Karpas-422 (cell line): ENCODE data around the gene SBNO1. TPM values are rescaled to one million over a fixed set of nuclear protein-coding genes. Genes with fewer than 3 reads are reported as not detected.
"Not testable (repeated sequence)": the region's sequence is repeated elsewhere in the genome, so short reads cannot be mapped to it uniquely, and the experiment has no call there.

Source experiments
- DNase-seq: peaks from one replicate; pipeline ENCODE4 v3.0.0-alpha.2; 2015
- H2AFZ ChIP-seq: fragments of 200-600 bp; sonication (generic); 2 replicates; pipeline ENCODE4 v1.6.1; 2014; ENCODE audit warnings: antibody characterized with exemption, low read length, mixed read lengths
- H3K27ac ChIP-seq: fragments of 200-600 bp; sonication (generic); 2 replicates; pipeline ENCODE4 v1.5.1; 2014; ENCODE audit warnings: mild to moderate bottlenecking, low read length, moderate library complexity
- H3K27me3 ChIP-seq: fragments of 200-600 bp; sonication (generic); 2 replicates; pipeline ENCODE4 v1.6.1; 2014; ENCODE audit warnings: low read length, mixed read lengths
- H3K36me3 ChIP-seq: fragments of 200-600 bp; sonication (generic); 2 replicates; pipeline ENCODE4 v1.6.1; 2014; ENCODE audit warnings: low read length, mixed read lengths; ENCODE audit not compliant: insufficient read depth
- H3K4me1 ChIP-seq: fragments of 200-600 bp; sonication (generic); 2 replicates; pipeline ENCODE4 v1.6.1; 2014; ENCODE audit warnings: mild to moderate bottlenecking, low read length, mixed read lengths
- H3K4me2 ChIP-seq: fragments of 200-600 bp; sonication (generic); 2 replicates; pipeline ENCODE4 v1.6.1; 2014; ENCODE audit warnings: low read length, low read depth, mild to moderate bottlenecking; ENCODE audit not compliant: poor library complexity, severe bottlenecking
- H3K4me3 ChIP-seq: fragments of 200-600 bp; sonication (generic); 2 replicates; pipeline ENCODE4 v1.5.1; 2014; ENCODE audit warnings: mild to moderate bottlenecking, antibody characterized with exemption, low read length, mixed read lengths
- H3K79me2 ChIP-seq: fragments of 200-600 bp; sonication (generic); 2 replicates; pipeline ENCODE4 v1.6.1; 2014; ENCODE audit warnings: mild to moderate bottlenecking, low read length, mixed read lengths
- H3K9ac ChIP-seq: fragments of 200-600 bp; sonication (generic); 2 replicates; pipeline ENCODE4 v1.6.0; 2014; ENCODE audit warnings: low read length
- H3K9me2 ChIP-seq: fragments of 200-600 bp; sonication (generic), shearing (Covaris generic); replicated peaks from 2 replicates; pipeline ENCODE4 v1.6.0; 2014; ENCODE audit warnings: mild to moderate bottlenecking, low read length, moderate library complexity; ENCODE audit not compliant: insufficient read depth
- H3K9me3 ChIP-seq: fragments of 300-700, 200-600 bp; sonication (generic); 2 replicates; pipeline ENCODE4 v1.6.1; 2014; ENCODE audit warnings: low read length, mixed read lengths
- H4K20me1 ChIP-seq: fragments of 200-600 bp; sonication (generic); 2 replicates; pipeline ENCODE4 v1.6.1; 2014; ENCODE audit warnings: mild to moderate bottlenecking, antibody characterized with exemption, low read length, low read depth; ENCODE audit not compliant: insufficient read depth
- total RNA-seq: library from RNA; depleted of rRNA; stranded (reverse); fragments of >200 nt; shearing (Covaris generic); gene quantifications from 2 replicates; pipeline ENCODE4 v1.2.3, GENCODE V29; 2014; ENCODE audit warnings: low replicate concordance

SBNO1 gene
- total RNA-seq, 1 experiment from 2014 or later = 31.5 TPM

- not testable (repeated sequence) for H2AFZ ChIP-seq, H3K4me3 ChIP-seq, DNase-seq, H3K9me2 ChIP-seq, H3K9ac ChIP-seq, H3K27ac ChIP-seq, H3K4me1 ChIP-seq, H3K79me2 ChIP-seq, H3K4me2 ChIP-seq, H3K9me3 ChIP-seq, H4K20me1 ChIP-seq, H3K27me3 ChIP-seq
- H3K36me3 ChIP-seq = peaks cover 29% of the 10 kb centered on the region
These were observed 51.6 kb downstream of the SBNO1 start for GRCh38 chr12:123313046-123313445.

GRCh38 chr12:123306200-123306599, 58.4 kb downstream of the SBNO1 start:
- H3K9ac ChIP-seq = no peak overlapping the region
- no peak overlapping the region for H3K4me2 ChIP-seq
- peaks cover 3% of the 10 kb centered on the region for H3K79me2 ChIP-seq
- no peaks in the 10 kb centered on the region for H3K9me2 ChIP-seq
- no peaks in the 10 kb centered on the region for H3K9me3 ChIP-seq
- H4K20me1 ChIP-seq = no peaks in the 10 kb centered on the region
- peaks cover 48% of the 10 kb centered on the region for H3K36me3 ChIP-seq
- DNase-seq = no peak
- no peak overlapping the region for H3K27ac ChIP-seq
- no peaks in the 10 kb centered on the region for H3K27me3 ChIP-seq
- H3K4me3 ChIP-seq = no peak overlapping the region
- H3K4me1 ChIP-seq = no peaks in the 10 kb centered on the region
- H2AFZ ChIP-seq = no peak overlapping the region

- Histone ChIP-seq H3K4me1 (no peaks in the 10 kb centered on the region), H4K20me1 (no peaks in the 10 kb centered on the region), H3K9me3 (no peaks in the 10 kb centered on the region), H3K27ac (no peak overlapping the region), H3K4me2 (no peak overlapping the region), H3K9me2 (no peaks in the 10 kb centered on the region), H3K9ac (no peak overlapping the region), H3K4me3 (no peak overlapping the region), H2AFZ (no peak overlapping the region), H3K79me2 (peaks cover 3% of the 10 kb centered on the region), H3K27me3 (no peaks in the 10 kb centered on the region), H3K36me3 (peaks cover 43% of the 10 kb centered on the region)
- DNase-seq = no peak
These were observed 59.5 kb downstream of the SBNO1 start for GRCh38 chr12:123305136-123305535.

- no peaks in the 10 kb centered on the region for H3K9me3 ChIP-seq
- no peak overlapping the region for H3K9ac ChIP-seq
- no peaks in the 10 kb centered on the region for H3K27me3 ChIP-seq
- H3K9me2 ChIP-seq = no peaks in the 10 kb centered on the region
- H3K27ac ChIP-seq = no peak overlapping the region
- no peak overlapping the region for H3K4me2 ChIP-seq
- no peaks in the 10 kb centered on the region for H3K4me1 ChIP-seq
- DNase-seq = no peak
- peaks cover 45% of the 10 kb centered on the region; the same call in 1 of the 2 replicates for H3K36me3 ChIP-seq
- H2AFZ ChIP-seq = no peak overlapping the region
- H3K79me2 ChIP-seq = no peaks in the 10 kb centered on the region
- no peaks in the 10 kb centered on the region for H4K20me1 ChIP-seq
- no peak overlapping the region for H3K4me3 ChIP-seq
These were observed 71.4 kb downstream of the SBNO1 start for GRCh38 chr12:123293178-123293760.

- no peak for DNase-seq
- Histone ChIP-seq H3K9me2 (no peaks in the 10 kb centered on the region), H3K79me2 (no peaks in the 10 kb centered on the region), H4K20me1 (no peaks in the 10 kb centered on the region), H3K9me3 (no peaks in the 10 kb centered on the region), H3K4me3 (no peak overlapping the region), H3K4me2 (no peak overlapping the region), H2AFZ (no peak overlapping the region), H3K27me3 (no peaks in the 10 kb centered on the region), H3K4me1 (0 out of 2 replicates have a peak, but pooled peaks cover 3% of the 10 kb centered on the region), H3K36me3 (peaks cover 31% of the 10 kb centered on the region; the same call in 1 of the 2 replicates), H3K27ac (no peak overlapping the region), H3K9ac (no peak overlapping the region)
These were observed 74.7 kb downstream of the SBNO1 start for GRCh38 chr12:123289911-123290310.

GRCh38 chr12:123288751-123289346, 75.8 kb downstream of the SBNO1 start:
- Histone ChIP-seq H3K4me3 (no peak overlapping the region), H3K27ac (no peak overlapping the region), H3K9me2 (no peaks in the 10 kb centered on the region), H3K4me1 (0 out of 2 replicates have a peak, but pooled peaks cover 3% of the 10 kb centered on the region), H3K9me3 (no peaks in the 10 kb centered on the region), H3K79me2 (no peaks in the 10 kb centered on the region), H3K9ac (no peak overlapping the region), H2AFZ (no peak overlapping the region), H4K20me1 (no peaks in the 10 kb centered on the region), H3K36me3 (peaks cover 23% of the 10 kb centered on the region; the same call in 1 of the 2 replicates), H3K27me3 (no peaks in the 10 kb centered on the region), H3K4me2 (no peak overlapping the region)
- DNase-seq = no peak

- Histone ChIP-seq H3K4me1 (0 out of 2 replicates have a peak, but pooled peaks cover 3% of the 10 kb centered on the region), H2AFZ (no peak overlapping the region), H3K4me3 (no peak overlapping the region), H3K9me3 (no peaks in the 10 kb centered on the region), H3K27ac (no peak overlapping the region), H3K9me2 (no peaks in the 10 kb centered on the region), H3K4me2 (no peak overlapping the region), H3K27me3 (no peaks in the 10 kb centered on the region), H3K9ac (no peak overlapping the region), H3K36me3 (peaks cover 12% of the 10 kb centered on the region; the same call in 1 of the 2 replicates), H4K20me1 (no peaks in the 10 kb centered on the region), H3K79me2 (no peaks in the 10 kb centered on the region)
- peak; percentile 47 for DNase-seq
These were observed 77.8 kb downstream of the SBNO1 start for GRCh38 chr12:123286652-123287373.

- Histone ChIP-seq H3K9me2 (no peaks in the 10 kb centered on the region), H4K20me1 (no peaks in the 10 kb centered on the region), H3K4me2 (no peak overlapping the region), H3K4me1 (0 out of 2 replicates have a peak, but pooled peaks cover 3% of the 10 kb centered on the region), H2AFZ (no peak overlapping the region), H3K4me3 (no peak overlapping the region), H3K36me3 (peaks cover 6% of the 10 kb centered on the region; the same call in 1 of the 2 replicates), H3K9ac (no peak overlapping the region), H3K79me2 (no peaks in the 10 kb centered on the region), H3K27ac (no peak overlapping the region), H3K27me3 (no peaks in the 10 kb centered on the region), H3K9me3 (no peaks in the 10 kb centered on the region)
- no peak for DNase-seq
These were observed 80.0 kb downstream of the SBNO1 start for GRCh38 chr12:123284669-123285068.
